Measurements from ENCODE around the gene ZNF526.

DNA sequence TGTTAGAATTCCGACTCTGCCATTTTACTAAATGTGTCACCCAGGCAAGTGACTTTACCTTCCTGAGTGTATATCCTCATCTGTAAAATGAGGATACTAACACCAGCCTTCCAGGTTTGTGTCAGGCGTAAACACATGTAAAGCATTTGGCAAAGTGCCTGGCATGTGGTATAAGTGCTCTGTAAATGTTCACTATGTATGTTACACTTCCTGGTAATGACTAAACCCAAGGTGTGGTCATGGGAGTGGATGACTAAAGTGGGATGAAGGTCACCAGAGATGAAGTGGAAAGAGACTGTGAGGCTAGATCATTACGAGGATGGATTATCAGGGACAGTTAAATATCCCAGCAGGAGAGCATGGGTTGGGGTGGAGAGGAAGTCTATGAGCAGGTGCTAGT lies 28.3 kb upstream of the ZNF526 start:
- TF ChIP-seq, protein P1, sequence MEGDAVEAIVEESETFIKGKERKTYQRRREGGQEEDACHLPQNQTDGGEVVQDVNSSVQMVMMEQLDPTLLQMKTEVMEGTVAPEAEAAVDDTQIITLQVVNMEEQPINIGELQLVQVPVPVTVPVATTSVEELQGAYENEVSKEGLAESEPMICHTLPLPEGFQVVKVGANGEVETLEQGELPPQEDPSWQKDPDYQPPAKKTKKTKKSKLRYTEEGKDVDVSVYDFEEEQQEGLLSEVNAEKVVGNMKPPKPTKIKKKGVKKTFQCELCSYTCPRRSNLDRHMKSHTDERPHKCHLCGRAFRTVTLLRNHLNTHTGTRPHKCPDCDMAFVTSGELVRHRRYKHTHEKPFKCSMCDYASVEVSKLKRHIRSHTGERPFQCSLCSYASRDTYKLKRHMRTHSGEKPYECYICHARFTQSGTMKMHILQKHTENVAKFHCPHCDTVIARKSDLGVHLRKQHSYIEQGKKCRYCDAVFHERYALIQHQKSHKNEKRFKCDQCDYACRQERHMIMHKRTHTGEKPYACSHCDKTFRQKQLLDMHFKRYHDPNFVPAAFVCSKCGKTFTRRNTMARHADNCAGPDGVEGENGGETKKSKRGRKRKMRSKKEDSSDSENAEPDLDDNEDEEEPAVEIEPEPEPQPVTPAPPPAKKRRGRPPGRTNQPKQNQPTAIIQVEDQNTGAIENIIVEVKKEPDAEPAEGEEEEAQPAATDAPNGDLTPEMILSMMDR (IDR thresholded peaks at IDR 0.05 in 8 of 11, conservative IDR thresholded peaks at IDR 0.05 in 3 of 11): no peak
- no peak for TF ChIP-seq POLR2AphosphoS5 (IDR thresholded peaks at IDR 0.05)
